Ovary (tissue), 9 donors: ENCODE data around the gene KRT81. TPM values are rescaled to one million over a fixed set of nuclear protein-coding genes. Genes with fewer than 3 reads are reported as not detected.
"Not testable (repeated sequence)": the region's sequence is repeated elsewhere in the genome, so short reads cannot be mapped to it uniquely, and the experiment has no call there.

ENCODE experiments used
- DNase-seq, 5 donors: peaks; one replicate each; pipeline ENCODE4 v3.0.0-alpha.2; 2019 to 2020
- H3K27ac ChIP-seq, 2 donors: fragments of 200-600 bp; one replicate each; pipeline versions ENCODE4 v1.5.1 to v1.8.0; 2019 to 2022
- H3K27me3 ChIP-seq: fragments of 200-600 bp; one replicate; pipeline ENCODE4 v1.8.0; 2022
- H3K36me3 ChIP-seq: fragments of 200-600 bp; sonication (generic); one replicate; pipeline ENCODE4 v1.5.1; 2019
- H3K4me1 ChIP-seq: one replicate; pipeline ENCODE4 v1.8.1; 2013; ENCODE audit warnings: mild to moderate bottlenecking, moderate library complexity; ENCODE audit not compliant: insufficient read depth
- H3K4me3 ChIP-seq: fragments of 200-600 bp; sonication (generic); one replicate; pipeline ENCODE4 v1.5.1; 2017
- H3K9me3 ChIP-seq, 2 donors: fragments of 200-600 bp in 1 of 2; sonication (generic) in 1 of 2; one replicate each; pipeline versions ENCODE4 v1.5.1 to v1.8.1; 2013 to 2019; ENCODE audit warnings: mild to moderate bottlenecking in 1 of 2, moderate library complexity in 1 of 2
- CTCF ChIP-seq, 3 donors: fragments of 450-650 bp in 2 of 3; fragments of 200-600 bp in 1 of 3; IDR thresholded peaks; one replicate each; pipeline versions ENCODE4 v1.5.1 to v1.8.0; 2016 to 2022; ENCODE audit warnings: antibody characterized with exemption in 3 of 3, mild to moderate bottlenecking in 1 of 3
- EP300 ChIP-seq: sonication (generic); formaldehyde crosslinking; IDR thresholded peaks from one replicate; pipeline ENCODE4 v1.6.1; 2017; ENCODE audit warnings: antibody characterized with exemption
- POLR2A ChIP-seq: fragments of 450-650 bp; IDR thresholded peaks from one replicate; pipeline ENCODE4 v1.6.1; 2017; ENCODE audit warnings: antibody characterized with exemption, mild to moderate bottlenecking, moderate library complexity
- WGBS, 3 donors: extraction: QIAGEN DNeasy Blood & Tissue Kit in 1 of 3; methylation state at CpG; one replicate each; pipeline versions ENCODE4 v1.1.5 to v1.1.7; 2013 to 2017; 5-methylcytosine and 5-hydroxymethylcytosine counted together
- intact Hi-C, 4 donors: fragments of 100-400 bp; cut with DNase I; formaldehyde crosslinking; loops; one replicate each; pipeline versions ENCODE4 v1.11.0 to v1.15.1; 2022 to 2023
- polyA plus RNA-seq, 2 donors: library from polyadenylated mRNA; stranded (reverse); fragments of 200-250 nt in 1 of 2; fragments of 350-450 nt in 1 of 2; fragmentation: Illumina TruSeq in 1 of 2; extraction: RNeasy Lipid Tissue Mini Kit (QIAGEN cat#74804) in 1 of 2; gene quantifications; one replicate each; pipeline ENCODE4 v1.2.3, GENCODE V29; 2013 to 2014
- total RNA-seq, 7 donors: library from RNA; depleted of rRNA in 2 of 7; stranded (reverse); fragments of >200 nt in 2 of 7; fragmentation: NEBNext Ultra II Directional in 3 of 7; extraction: Animal tissue kit (Norgen Biotek cat#: 25700) in 3 of 7; gene quantifications; one replicate each; pipeline versions ENCODE4 v1.1.0 to v1.2.4, GENCODE V29; 2016 to 2023
- donor health status: DM: no; HTN: no; CAD: no; lungs with moderate emphysema.
- donor health status: DM: no; HTN: no; CAD: no.
- donor health status: Bipolar disorder and iron deficiency.
- donor health status: DM: yes; HTN: yes; CAD: no.
- donor health status: DM: no; HTN: no; CAD: no.
- donor health status: DM: yes; HTN: yes; CAD: no.

KRT81 gene
- total and polyA plus RNA-seq, 9 donors, result 1.2 TPM; not detected in 8

GRCh38 chr12:52254965-52255751 is 36.2 kb downstream of the KRT81 start:
- WGBS, 3 donors, result 70 to 87% (median 78%) methylated on average over 7 of the region's 7 CpGs
- no peaks in the 10 kb centered on the region for H3K27me3 ChIP-seq
- no peak overlapping the region for H3K4me3 ChIP-seq
- H3K9me3 ChIP-seq, result no peaks in the 10 kb centered on the region
- no peak for DNase-seq
- no peak overlapping the region for H3K27ac ChIP-seq
- peaks cover 3% of the 10 kb centered on the region for H3K4me1 ChIP-seq
- intact Hi-C loops, result no loop called here
- no peak for TF ChIP-seq EP300
- no peak for TF ChIP-seq CTCF (IDR thresholded peaks at IDR 0.05)
- no peak for TF ChIP-seq POLR2A
- H3K36me3 ChIP-seq, result no peaks in the 10 kb centered on the region

DNA sequence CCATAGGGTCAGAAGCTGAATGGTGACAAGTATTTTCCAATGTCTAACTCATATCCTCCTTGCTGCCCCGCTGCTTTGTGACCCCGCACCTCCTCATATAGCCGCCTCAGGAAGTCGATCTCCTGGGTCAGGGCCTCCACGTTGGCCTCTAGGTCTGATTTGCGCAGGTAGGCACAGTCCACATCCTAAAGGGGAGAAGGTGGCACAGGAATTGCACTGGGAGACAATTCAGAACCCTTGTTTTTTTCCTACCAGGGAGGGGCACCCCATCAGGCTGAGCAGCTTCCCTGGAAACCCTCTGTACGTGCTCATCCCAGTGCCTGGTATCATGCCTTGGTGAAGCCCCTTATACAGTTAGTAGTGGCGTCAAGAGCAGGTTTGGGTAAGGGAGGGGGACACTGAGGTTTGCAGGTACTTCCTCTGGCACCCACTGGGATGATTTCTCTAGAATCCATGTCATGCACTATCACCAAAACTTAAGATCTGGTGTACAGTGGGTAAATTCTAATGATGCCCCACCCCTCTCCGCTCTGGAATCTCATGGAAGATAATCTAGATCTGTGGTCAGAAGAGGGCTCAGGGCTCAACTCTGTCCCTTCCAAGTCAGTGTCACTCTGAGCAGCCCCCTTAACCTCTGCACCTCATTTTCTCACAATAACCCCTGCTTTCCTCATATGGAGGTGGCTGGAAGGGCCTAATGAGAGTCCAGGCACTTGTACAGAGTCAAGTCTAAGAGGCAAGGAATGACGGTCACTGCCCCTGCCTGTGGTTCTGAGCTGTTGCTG is 37.0 kb downstream of the KRT81 start:
- 88 to 94% (median 93%) methylated on average over 10 of the region's 10 CpGs for WGBS, 3 donors
- H3K27ac ChIP-seq, result no peak overlapping the region
- TF ChIP-seq CTCF (IDR thresholded peaks at IDR 0.05) (no peak), EP300 (no peak), POLR2A (no peak)
- no peaks in the 10 kb centered on the region for H3K9me3 ChIP-seq
- no peak overlapping the region for H3K4me3 ChIP-seq
- H3K4me1 ChIP-seq, result peaks cover 3% of the 10 kb centered on the region
- intact Hi-C loops, result no loop called here
- H3K36me3 ChIP-seq, result no peaks in the 10 kb centered on the region
- no peaks in the 10 kb centered on the region for H3K27me3 ChIP-seq
- no peak for DNase-seq

DNA sequence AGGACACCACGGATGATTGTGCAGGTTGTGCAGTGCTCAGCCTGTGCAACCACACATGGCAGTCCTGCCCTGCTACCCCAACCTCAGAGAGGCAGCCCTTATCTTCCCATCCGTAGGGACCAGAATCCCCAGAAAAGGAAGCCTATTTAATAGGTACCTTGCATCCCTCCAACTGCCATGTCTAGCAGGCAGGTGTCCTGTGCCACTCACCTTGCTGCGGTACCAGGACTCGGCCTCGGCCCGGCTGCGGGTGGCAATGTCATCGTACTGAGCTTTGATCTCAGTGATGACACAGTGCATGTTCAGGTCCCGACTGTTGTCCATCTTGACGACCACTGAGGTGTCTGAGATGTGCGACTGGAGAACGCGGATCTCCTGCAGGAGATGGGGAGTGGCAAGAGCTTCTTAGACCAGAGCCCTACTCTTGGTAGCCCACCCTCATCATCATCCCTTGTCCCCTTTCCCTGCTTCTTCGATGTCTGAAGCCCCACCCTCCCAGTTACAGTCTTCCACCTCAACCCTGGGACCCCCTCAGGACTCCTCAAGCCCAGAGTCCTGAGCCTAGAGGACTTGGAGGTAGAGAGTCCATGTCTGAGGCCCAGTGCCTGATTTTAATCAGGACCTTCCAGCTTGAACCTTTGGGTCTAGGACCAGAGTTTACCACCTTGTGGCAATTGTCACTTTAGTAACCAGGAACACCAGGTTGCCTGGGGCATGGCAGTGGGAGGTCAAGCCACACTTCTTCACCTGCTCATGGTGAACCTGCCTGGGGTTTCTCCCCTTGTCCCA is 37.7 kb downstream of the KRT81 start:
- H3K4me1 ChIP-seq, result peaks cover 1% of the 10 kb centered on the region
- no peak overlapping the region for H3K4me3 ChIP-seq
- H3K36me3 ChIP-seq, result no peaks in the 10 kb centered on the region
- no peak overlapping the region for H3K27ac ChIP-seq
- no peaks in the 10 kb centered on the region for H3K9me3 ChIP-seq
- WGBS, 3 donors, result 90 to 95% (median 93%) methylated on average over 14 of the region's 14 CpGs
- intact Hi-C loops, result no loop called here
- DNase-seq, result no peak
- H3K27me3 ChIP-seq, result no peaks in the 10 kb centered on the region
- no peak for TF ChIP-seq CTCF (IDR thresholded peaks at IDR 0.05)
- TF ChIP-seq EP300, result no peak
- no peak for TF ChIP-seq POLR2A

- Histone ChIP-seq H3K4me1 (no peaks in the 10 kb centered on the region), H3K27ac (no peak overlapping the region), H3K36me3 (no peaks in the 10 kb centered on the region), H3K27me3 (no peaks in the 10 kb centered on the region), H3K9me3 (no peaks in the 10 kb centered on the region), H3K4me3 (no peak overlapping the region)
- TF ChIP-seq EP300 (no peak), CTCF (IDR thresholded peaks at IDR 0.05) (no peak), POLR2A (no peak)
- intact Hi-C loops, result no loop called here
- WGBS, 3 donors, result 93 to 96% (median 96%) methylated on average over 11 of the region's 11 CpGs
- DNase-seq, result no peak
Measured at GRCh38 chr12:52252728-52253343, 38.5 kb downstream of the KRT81 start.

DNA sequence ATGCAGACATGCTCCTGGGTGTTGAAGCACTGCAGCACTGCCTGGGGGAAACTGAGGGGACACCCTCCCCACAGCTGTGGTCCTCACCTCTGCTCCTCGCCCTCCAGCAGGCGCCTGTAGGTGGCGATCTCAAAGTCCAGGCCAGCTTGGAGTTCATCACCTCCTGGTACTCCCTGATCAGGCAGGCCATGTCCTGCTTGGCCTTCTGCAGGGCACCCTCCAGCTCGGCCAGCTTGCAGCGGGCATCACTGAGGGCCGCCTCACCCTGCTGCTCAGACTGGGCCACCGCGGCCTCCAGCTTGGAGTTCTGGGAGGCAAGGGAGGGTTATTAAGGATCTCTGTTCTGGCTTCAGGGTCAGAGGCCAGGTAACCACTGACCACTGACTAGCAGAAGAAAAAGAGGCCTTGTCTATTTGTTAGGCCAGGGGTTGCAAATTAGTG is 39.1 kb downstream of the KRT81 start:
- WGBS, 3 donors, result 87 to 92% (median 91%) methylated on average over 8 of the region's 8 CpGs
- H3K27me3 ChIP-seq, H3K27ac ChIP-seq, H3K4me1 ChIP-seq, intact Hi-C loops, H3K36me3 ChIP-seq, H3K9me3 ChIP-seq, H3K4me3 ChIP-seq, DNase-seq: not testable (repeated sequence)
